HS-27A (cell line): ENCODE measurements around the gene EPS8L3.
"Not testable (repeated sequence)": the region's sequence is repeated elsewhere in the genome, so short reads cannot be mapped to it uniquely, and the experiment has no call there.

ENCODE experiments used
- DNase-seq: peaks from one replicate; pipeline ENCODE4 v3.0.0-alpha.2; 2012; ENCODE audit warnings: low read depth, missing footprints

Gene EPS8L3

GRCh38 chr1:109780982-109781381 lies 17.3 kb upstream of the EPS8L3 start:
- no peak for DNase-seq

- DNase-seq = no peak
Measured at GRCh38 chr1:109777980-109778625, 14.4 kb upstream of the EPS8L3 start.

GRCh38 chr1:109777436-109777835 lies 13.7 kb upstream of the EPS8L3 start:
- no peak for DNase-seq

GRCh38 chr1:109776911-109777310 lies 13.2 kb upstream of the EPS8L3 start:
- DNase-seq = peak; percentile 69

- DNase-seq = no peak
Measured at GRCh38 chr1:109776206-109776835, 12.6 kb upstream of the EPS8L3 start.

GRCh38 chr1:109775398-109775797 lies 11.7 kb upstream of the EPS8L3 start:
- no peak for DNase-seq

GRCh38 chr1:109773900-109774485 lies 10.3 kb upstream of the EPS8L3 start:
- no peak for DNase-seq

- DNase-seq = peak; percentile 59
Measured at GRCh38 chr1:109773203-109773899, 9.6 kb upstream of the EPS8L3 start.

- DNase-seq = no peak
Measured at GRCh38 chr1:109772658-109773202, 9.0 kb upstream of the EPS8L3 start.

GRCh38 chr1:109771712-109772657 lies 8.3 kb upstream of the EPS8L3 start:
- DNase-seq = no peak

- DNase-seq = no peak
Measured at GRCh38 chr1:109770331-109771095, 6.8 kb upstream of the EPS8L3 start.

- DNase-seq = no peak
Measured at GRCh38 chr1:109769330-109770078, 5.8 kb upstream of the EPS8L3 start.

GRCh38 chr1:109768820-109769219 lies 5.1 kb upstream of the EPS8L3 start:
- DNase-seq = no peak

- DNase-seq = no peak
Measured at GRCh38 chr1:109768335-109768650, 4.6 kb upstream of the EPS8L3 start.

- DNase-seq = no peak
Measured at GRCh38 chr1:109767637-109768334, 4.1 kb upstream of the EPS8L3 start.

- not testable (repeated sequence) for DNase-seq
Measured at GRCh38 chr1:109766991-109767636, 3.4 kb upstream of the EPS8L3 start.

GRCh38 chr1:109765896-109766615 lies 2.3 kb upstream of the EPS8L3 start:
- no peak for DNase-seq

GRCh38 chr1:109765483-109765815 lies 1.7 kb upstream of the EPS8L3 start:
- DNase-seq = no peak
